Cardiac muscle cell (in vitro differentiated cells and primary cell): ENCODE results near the gene PDE4A. TPM values are rescaled to one million over a fixed set of nuclear protein-coding genes. Genes with fewer than 3 reads are reported as not detected.

Experiments used
- DNase-seq, 2 donors: peaks; one replicate each; pipeline versions ENCODE4 v3.0.0 to v3.0.0-alpha.2; 2010 to 2017; ENCODE audit warnings: low read depth in 1 of 2, low spot score in 1 of 2
- H3K27ac ChIP-seq: fragments of 200-600 bp; sonication (generic); 2 replicates; pipeline ENCODE4 v1.5.1; 2016
- H3K27me3 ChIP-seq: fragments of 200-600 bp; sonication (generic); 2 replicates; pipeline ENCODE4 v1.6.0; 2016; ENCODE audit warnings: control low read depth
- H3K36me3 ChIP-seq: fragments of 200-600 bp; sonication (generic); 2 replicates; pipeline ENCODE4 v1.5.1; 2016; ENCODE audit warnings: control low read depth
- H3K4me1 ChIP-seq: fragments of 200-600 bp; sonication (generic); 2 replicates; pipeline ENCODE4 v1.8.1; 2017; ENCODE audit warnings: low read depth, mild to moderate bottlenecking, mixed run types
- H3K4me3 ChIP-seq: fragments of 200-600 bp; sonication (generic); 2 replicates; pipeline ENCODE4 v1.5.1; 2016; ENCODE audit warnings: mild to moderate bottlenecking
- H3K9me3 ChIP-seq: fragments of 200-600 bp; sonication (generic); 2 replicates; pipeline ENCODE4 v1.5.1; 2017; ENCODE audit warnings: low read depth, mild to moderate bottlenecking, control low read depth
- polyA plus RNA-seq: library from polyadenylated mRNA; unstranded; fragments of >200 nt; fragmentation: Nextera tagmentation; extraction: Ambion mirVana; gene quantifications from 2 replicates; pipeline ENCODE4 v1.2.1, GENCODE V29; 2016
- total RNA-seq: library from RNA; depleted of rRNA; stranded (reverse); fragments of >200 nt; gene quantifications from 2 replicates; pipeline ENCODE4 v1.2.3, GENCODE V29; 2016
- TF ChIP-seq, protein P1 (sequence below): IDR thresholded peaks from 2 replicates; pipeline ENCODE4 v1.5.1; 2012; ENCODE audit warnings: low read depth, mild to moderate bottlenecking, low read length

The PDE4A gene
- total and polyA plus RNA-seq, 2 experiments from 2014 or later, result 2.4 to 2.5 TPM

DNA sequence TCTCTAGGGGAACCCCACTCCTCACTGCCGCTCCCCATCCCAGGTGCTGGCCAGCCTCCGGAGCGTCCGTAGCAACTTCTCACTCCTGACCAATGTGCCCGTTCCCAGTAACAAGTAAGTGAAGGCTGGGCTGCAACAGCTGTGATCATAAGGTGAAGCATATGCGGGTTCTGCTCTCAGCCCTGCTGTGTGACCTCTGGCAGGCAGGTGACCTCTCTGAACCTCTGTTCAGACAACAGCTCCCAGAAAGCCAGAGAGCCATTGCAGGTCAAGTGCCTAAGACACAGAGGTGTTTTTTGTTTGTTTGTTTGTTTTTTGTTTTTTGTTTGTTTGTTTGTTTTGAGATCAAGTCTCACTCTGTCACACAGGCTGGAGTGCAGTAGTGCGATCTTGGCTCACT lies 28.7 kb downstream of the PDE4A start:
- Histone ChIP-seq H3K4me1 (no peaks in the 10 kb centered on the region), H3K36me3 (no peaks in the 10 kb centered on the region), H3K4me3 (no peak overlapping the region), H3K9me3 (no peaks in the 10 kb centered on the region), H3K27me3 (no peaks in the 10 kb centered on the region), H3K27ac (no peak overlapping the region)
- no peak for DNase-seq
- TF ChIP-seq, protein P1, sequence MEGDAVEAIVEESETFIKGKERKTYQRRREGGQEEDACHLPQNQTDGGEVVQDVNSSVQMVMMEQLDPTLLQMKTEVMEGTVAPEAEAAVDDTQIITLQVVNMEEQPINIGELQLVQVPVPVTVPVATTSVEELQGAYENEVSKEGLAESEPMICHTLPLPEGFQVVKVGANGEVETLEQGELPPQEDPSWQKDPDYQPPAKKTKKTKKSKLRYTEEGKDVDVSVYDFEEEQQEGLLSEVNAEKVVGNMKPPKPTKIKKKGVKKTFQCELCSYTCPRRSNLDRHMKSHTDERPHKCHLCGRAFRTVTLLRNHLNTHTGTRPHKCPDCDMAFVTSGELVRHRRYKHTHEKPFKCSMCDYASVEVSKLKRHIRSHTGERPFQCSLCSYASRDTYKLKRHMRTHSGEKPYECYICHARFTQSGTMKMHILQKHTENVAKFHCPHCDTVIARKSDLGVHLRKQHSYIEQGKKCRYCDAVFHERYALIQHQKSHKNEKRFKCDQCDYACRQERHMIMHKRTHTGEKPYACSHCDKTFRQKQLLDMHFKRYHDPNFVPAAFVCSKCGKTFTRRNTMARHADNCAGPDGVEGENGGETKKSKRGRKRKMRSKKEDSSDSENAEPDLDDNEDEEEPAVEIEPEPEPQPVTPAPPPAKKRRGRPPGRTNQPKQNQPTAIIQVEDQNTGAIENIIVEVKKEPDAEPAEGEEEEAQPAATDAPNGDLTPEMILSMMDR, result no peak

DNA sequence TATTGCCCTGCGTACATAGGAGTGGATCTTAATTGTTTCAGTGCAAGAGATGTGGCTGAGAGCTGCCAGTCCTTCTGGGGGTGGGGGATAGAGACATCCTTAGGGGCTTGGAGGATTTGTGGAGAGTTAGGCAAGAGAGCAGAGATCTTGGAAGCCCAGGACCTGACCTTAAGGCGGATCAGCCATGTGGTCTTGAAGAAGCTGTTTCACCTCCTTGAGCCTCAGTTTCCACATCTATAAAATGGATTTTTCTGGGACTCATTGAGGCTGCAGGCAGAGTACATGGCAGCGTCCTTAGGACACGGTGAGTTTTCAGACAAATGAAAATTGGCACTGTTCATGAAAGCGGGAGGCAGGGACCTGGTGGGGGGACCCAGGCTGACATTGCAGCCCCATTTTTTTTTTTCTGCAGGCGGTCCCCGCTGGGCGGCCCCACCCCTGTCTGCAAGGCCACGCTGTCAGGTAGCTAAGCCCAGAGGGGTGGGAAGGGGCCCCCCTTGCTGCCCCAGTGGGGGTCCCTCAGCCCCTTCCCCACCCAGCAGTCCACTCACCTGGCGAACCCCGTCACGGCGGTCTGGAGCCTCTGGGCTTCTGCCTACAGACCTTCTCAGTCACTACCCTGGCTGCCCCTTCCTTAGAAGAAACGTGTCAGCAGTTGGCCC lies 30.0 kb downstream of the PDE4A start:
- TF ChIP-seq, protein P1, result no peak
- H3K9me3 ChIP-seq, result no peaks in the 10 kb centered on the region
- no peak overlapping the region for H3K27ac ChIP-seq
- no peaks in the 10 kb centered on the region for H3K36me3 ChIP-seq
- H3K4me1 ChIP-seq, result no peaks in the 10 kb centered on the region
- no peak overlapping the region for H3K4me3 ChIP-seq
- DNase-seq, result no peak
- no peaks in the 10 kb centered on the region for H3K27me3 ChIP-seq

DNA sequence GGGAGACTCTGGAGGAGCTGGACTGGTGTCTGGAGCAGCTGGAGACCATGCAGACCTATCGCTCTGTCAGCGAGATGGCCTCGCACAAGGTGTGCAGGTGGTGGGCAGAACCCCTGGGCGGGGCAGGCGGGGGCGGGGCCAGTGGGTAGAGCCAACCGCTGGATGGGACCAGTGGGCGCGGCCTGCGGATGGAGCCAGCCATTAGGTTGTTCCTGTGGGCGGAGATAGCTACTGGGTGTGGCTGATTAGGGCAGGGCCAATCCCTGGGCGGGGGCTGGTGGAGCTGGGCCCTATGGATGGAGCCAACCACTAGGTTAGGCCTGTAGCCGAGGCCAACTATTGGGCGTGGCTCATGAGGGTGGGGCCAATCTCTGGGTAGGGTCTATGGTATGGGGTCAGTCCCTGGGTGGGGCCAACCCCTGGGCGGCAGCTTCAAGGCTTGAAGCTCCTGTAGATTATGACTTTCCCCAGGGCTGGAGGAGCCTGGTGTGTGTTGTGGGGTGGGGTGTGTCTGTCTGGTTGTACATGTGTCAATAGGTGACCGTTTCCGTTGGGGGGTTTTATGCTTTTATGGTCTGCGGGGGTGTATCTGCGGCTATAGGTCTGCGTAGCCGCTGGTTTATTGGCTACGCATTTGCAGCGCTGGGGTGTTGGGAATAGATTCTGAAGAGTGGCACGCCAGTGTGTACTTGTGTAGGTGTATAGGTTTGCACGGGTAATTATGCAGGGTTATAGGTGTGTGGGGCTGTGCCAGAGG lies 30.7 kb downstream of the PDE4A start:
- Histone ChIP-seq H3K27ac (no peak overlapping the region), H3K27me3 (no peaks in the 10 kb centered on the region), H3K9me3 (no peaks in the 10 kb centered on the region), H3K36me3 (no peaks in the 10 kb centered on the region), H3K4me1 (no peaks in the 10 kb centered on the region), H3K4me3 (no peak overlapping the region)
- TF ChIP-seq, protein P1, result no peak
- no peak for DNase-seq

DNA sequence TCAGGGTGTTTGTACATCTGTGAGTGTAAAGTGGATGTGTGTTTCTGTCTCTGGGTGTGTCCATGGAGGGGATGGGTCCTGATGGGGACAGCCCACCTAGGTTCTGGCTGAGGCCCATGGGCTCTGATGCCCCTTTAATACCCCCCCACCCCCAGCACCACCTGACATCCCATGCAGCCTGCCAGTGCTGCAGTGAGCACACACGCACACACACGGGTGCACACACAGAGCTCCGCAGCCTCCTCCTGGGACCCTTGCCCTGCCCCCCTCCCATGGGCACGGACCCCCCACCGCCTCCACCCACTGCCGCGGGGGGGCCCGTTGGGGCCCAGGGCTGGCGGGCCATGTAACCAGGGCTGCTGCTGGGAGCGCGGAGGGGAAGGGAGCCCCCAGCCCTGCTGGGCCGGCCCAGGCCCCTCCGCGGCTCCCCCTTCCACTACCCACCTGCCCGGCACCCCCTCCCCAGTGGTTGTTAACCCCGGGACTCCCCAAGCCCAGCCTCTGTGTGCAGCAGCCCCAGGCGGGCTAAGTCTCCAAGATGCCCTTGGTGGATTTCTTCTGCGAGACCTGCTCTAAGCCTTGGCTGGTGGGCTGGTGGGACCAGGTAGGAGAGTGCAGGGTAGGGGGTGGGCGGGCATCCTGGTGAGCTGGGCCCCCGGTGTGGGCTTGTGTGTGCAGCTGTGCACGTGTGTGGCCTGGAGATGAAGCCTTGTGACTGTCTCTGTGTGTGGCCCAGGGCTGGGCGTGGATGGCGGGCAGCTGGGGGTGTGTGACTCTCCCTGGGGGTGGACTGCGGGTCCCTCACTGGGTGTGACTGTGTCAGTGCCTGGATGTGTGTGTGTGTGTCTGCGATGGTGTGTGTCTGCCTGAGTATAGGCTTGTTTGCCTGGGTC lies 32.6 kb downstream of the PDE4A start:
- Histone ChIP-seq H3K4me3 (no peak overlapping the region), H3K36me3 (no peaks in the 10 kb centered on the region), H3K27me3 (no peaks in the 10 kb centered on the region), H3K27ac (no peak overlapping the region), H3K9me3 (no peaks in the 10 kb centered on the region), H3K4me1 (no peaks in the 10 kb centered on the region)
- TF ChIP-seq, protein P1, result no peak
- no peak for DNase-seq

DNA sequence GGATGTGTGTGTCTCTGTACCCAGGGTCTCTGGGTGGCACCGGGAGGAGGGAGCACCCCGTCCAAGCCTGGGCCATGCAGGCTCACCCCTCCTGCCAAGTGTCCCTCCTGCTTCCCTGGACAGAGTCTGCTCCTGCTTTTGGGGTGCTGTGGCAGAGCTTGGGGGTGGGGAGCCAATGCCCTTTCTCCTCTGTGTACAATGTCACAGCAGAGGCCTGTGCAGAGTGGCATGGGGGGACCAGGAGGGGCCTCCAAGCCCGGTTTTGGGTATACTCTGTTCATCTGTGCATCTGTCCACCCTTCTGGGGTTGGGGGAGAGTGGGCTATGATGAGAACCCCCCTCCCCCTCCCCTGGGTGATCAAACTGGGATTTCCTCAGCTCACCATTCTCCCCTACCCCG lies 33.5 kb downstream of the PDE4A start:
- Histone ChIP-seq H3K27ac (no peak overlapping the region), H3K4me1 (no peaks in the 10 kb centered on the region), H3K9me3 (no peaks in the 10 kb centered on the region), H3K36me3 (no peaks in the 10 kb centered on the region), H3K4me3 (no peak overlapping the region), H3K27me3 (no peaks in the 10 kb centered on the region)
- TF ChIP-seq, protein P1, result no peak
- DNase-seq, result no peak
